ENCODE data around the gene FAM156B.

DNA sequence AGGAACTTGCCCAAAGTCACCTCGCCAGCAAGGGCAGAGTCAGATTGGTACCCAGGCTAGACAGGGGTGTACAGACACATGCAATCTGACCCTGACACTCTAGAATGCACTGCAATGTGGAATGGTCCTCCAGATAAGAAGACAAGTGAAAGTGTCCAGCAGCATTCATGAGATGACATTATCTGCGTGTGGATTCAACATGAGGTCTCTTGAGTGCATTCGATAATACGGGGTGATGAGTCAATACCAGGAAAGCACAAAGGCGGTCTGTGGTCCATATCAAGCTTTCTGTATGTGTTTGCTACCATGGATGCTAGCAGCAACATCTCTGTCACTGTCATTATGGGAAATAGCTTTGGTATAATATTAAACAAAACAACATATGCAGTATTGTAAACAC, 22.5 kb upstream of the FAM156B start:
- TF ChIP-seq EP300 (IDR thresholded peaks at IDR 0.05; ENCODE audit: low read depth): no peak
- TF ChIP-seq, protein P1, sequence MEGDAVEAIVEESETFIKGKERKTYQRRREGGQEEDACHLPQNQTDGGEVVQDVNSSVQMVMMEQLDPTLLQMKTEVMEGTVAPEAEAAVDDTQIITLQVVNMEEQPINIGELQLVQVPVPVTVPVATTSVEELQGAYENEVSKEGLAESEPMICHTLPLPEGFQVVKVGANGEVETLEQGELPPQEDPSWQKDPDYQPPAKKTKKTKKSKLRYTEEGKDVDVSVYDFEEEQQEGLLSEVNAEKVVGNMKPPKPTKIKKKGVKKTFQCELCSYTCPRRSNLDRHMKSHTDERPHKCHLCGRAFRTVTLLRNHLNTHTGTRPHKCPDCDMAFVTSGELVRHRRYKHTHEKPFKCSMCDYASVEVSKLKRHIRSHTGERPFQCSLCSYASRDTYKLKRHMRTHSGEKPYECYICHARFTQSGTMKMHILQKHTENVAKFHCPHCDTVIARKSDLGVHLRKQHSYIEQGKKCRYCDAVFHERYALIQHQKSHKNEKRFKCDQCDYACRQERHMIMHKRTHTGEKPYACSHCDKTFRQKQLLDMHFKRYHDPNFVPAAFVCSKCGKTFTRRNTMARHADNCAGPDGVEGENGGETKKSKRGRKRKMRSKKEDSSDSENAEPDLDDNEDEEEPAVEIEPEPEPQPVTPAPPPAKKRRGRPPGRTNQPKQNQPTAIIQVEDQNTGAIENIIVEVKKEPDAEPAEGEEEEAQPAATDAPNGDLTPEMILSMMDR (IDR thresholded peaks at IDR 0.05): no peak
- TF ChIP-seq POLR2A (IDR thresholded peaks at IDR 0.05): no peak
- TF ChIP-seq POLR2AphosphoS5 (IDR thresholded peaks at IDR 0.05): no peak

Measured in transverse colon (tissue), 4 donors.